ENCODE results near the gene ME3. TPM values are rescaled to one million over a fixed set of nuclear protein-coding genes. Genes with fewer than 3 reads are reported as not detected.

Gene ME3
- polyA plus RNA-seq, 1 experiment, result 7.1 TPM

DNA sequence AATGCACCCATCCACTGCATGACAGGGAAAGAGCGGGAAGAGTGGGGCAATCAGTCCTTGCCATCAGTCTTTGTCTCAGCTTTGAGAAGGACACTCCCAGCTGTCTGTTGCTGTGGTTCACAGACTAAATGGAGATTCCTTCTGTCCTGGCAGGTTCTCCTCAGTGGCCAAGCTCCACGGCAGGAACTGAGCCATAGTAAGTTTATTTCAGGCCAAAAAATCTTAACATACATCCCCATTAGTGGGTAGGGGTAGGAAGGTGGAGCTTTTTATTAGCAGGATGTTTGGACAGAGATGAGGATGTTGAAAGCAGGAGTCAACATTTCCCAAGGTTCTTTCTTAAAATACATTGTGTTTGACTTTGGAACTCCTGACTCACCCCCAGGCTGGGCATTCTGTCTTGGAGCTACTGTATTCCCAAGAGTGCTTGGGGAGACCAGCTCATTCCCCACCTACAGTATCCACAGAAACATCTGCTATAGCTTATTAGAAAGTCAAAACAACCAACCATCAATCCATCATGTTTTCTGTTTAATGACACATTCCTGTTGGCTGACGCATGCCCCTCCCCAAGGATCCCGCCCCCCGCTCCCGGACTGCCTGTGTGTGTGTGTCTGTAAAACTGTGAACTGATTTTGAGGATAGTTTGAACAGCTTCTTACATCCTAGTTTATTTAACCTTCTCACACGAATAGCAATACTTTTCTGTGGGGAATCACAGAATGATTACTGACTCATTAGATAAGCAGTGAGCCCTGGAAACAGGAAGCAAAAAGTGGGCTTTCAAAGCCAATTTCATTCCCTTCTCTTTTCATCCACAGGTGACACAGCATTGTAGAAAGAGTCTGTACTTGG lies 188.2 kb downstream of the ME3 start:
- DNase-seq (ENCODE audit: low read depth, low spot score), result peak; percentile 96
- no peaks in the 10 kb centered on the region for H3K27me3 ChIP-seq (ENCODE audit: control insufficient read depth, insufficient read depth, low read length)
- ChIA-PET POLR2A (interaction anchor here (0.8 to 1.8 kb wide), 14 partner anchors 9 to 256 kb away, joined by 3 to 14 read pairs (median 4); no protein-coding TSS in a partner anchor), CTCF (interaction anchor here (1.0 to 3.9 kb wide), 3 partner anchors 27 to 124 kb away, joined by 3 to 15 read pairs (median 6); no protein-coding TSS in a partner anchor)
- H3K9me3 ChIP-seq (ENCODE audit: control insufficient read depth, insufficient read depth, low read length), result no peaks in the 10 kb centered on the region
- TF ChIP-seq, protein P1, sequence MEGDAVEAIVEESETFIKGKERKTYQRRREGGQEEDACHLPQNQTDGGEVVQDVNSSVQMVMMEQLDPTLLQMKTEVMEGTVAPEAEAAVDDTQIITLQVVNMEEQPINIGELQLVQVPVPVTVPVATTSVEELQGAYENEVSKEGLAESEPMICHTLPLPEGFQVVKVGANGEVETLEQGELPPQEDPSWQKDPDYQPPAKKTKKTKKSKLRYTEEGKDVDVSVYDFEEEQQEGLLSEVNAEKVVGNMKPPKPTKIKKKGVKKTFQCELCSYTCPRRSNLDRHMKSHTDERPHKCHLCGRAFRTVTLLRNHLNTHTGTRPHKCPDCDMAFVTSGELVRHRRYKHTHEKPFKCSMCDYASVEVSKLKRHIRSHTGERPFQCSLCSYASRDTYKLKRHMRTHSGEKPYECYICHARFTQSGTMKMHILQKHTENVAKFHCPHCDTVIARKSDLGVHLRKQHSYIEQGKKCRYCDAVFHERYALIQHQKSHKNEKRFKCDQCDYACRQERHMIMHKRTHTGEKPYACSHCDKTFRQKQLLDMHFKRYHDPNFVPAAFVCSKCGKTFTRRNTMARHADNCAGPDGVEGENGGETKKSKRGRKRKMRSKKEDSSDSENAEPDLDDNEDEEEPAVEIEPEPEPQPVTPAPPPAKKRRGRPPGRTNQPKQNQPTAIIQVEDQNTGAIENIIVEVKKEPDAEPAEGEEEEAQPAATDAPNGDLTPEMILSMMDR (IDR thresholded peaks at IDR 0.05; ENCODE audit: low read depth, low read length), result no peak
- H3K4me3 ChIP-seq (ENCODE audit: low read depth, low read length), result no peak overlapping the region
- peak overlapping the region; percentile 58 for H3K27ac ChIP-seq (ENCODE audit: low read depth, low read length)

DNA sequence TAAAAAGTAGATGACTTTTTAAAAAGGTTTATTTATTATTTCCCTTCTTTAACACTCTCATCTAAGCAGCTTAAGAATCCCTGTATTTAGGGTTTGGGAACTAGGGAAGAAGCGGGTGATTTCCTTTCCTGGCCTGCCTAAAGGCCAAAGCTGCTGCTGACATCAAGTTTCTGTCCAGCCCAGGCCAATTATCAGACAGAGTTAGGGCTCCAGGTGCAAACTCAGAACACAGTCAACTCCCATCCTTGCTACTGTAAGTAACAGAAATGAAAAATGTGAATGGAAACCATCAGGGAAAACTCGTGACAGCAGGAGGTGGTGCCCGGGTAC lies 188.8 kb downstream of the ME3 start:
- ChIA-PET POLR2A (interaction anchor here (0.8 to 1.8 kb wide), 12 partner anchors 10 to 257 kb away, joined by 3 to 14 read pairs (median 4); no protein-coding TSS in a partner anchor), CTCF (interaction anchor here (1.0 to 3.9 kb wide), 3 partner anchors 26 to 125 kb away, joined by 3 to 15 read pairs (median 6); no protein-coding TSS in a partner anchor)
- no peak for DNase-seq (ENCODE audit: low read depth, low spot score)
- Histone ChIP-seq H3K27me3 (ENCODE audit: control insufficient read depth, insufficient read depth, low read length) (no peaks in the 10 kb centered on the region), H3K4me3 (ENCODE audit: low read depth, low read length) (no peak overlapping the region), H3K9me3 (ENCODE audit: control insufficient read depth, insufficient read depth, low read length) (no peaks in the 10 kb centered on the region), H3K27ac (ENCODE audit: low read depth, low read length) (peak overlapping the region; percentile 58)
- TF ChIP-seq, protein P1 (IDR thresholded peaks at IDR 0.05; ENCODE audit: low read depth, low read length), result no peak

GRCh38 chr11:86482692-86483091 lies 189.7 kb downstream of the ME3 start:
- TF ChIP-seq, protein P1 (IDR thresholded peaks at IDR 0.05; ENCODE audit: low read depth, low read length), result no peak
- DNase-seq (ENCODE audit: low read depth, low spot score), result no peak
- ChIA-PET POLR2A (no interaction called here), CTCF (interaction anchor here (1.1 to 3.9 kb wide), 2 partner anchors 26 to 125 kb away, joined by 3 to 15 read pairs; no protein-coding TSS in a partner anchor)
- Histone ChIP-seq H3K27me3 (ENCODE audit: control insufficient read depth, insufficient read depth, low read length) (no peaks in the 10 kb centered on the region), H3K27ac (ENCODE audit: low read depth, low read length) (no peak overlapping the region), H3K9me3 (ENCODE audit: control insufficient read depth, insufficient read depth, low read length) (no peaks in the 10 kb centered on the region), H3K4me3 (ENCODE audit: low read depth, low read length) (no peak overlapping the region)

GRCh38 chr11:86481399-86481798 lies 191.0 kb downstream of the ME3 start:
- POLR2A ChIA-PET, result interaction anchor here (0.5 kb wide), 1 partner anchor 34 kb away, joined by 3 read pairs; no protein-coding TSS in a partner anchor
- H3K27ac ChIP-seq (ENCODE audit: low read depth, low read length), result no peak overlapping the region
- no peak for DNase-seq (ENCODE audit: low read depth, low spot score)
- H3K27me3 ChIP-seq (ENCODE audit: control insufficient read depth, insufficient read depth, low read length), result no peaks in the 10 kb centered on the region
- CTCF ChIA-PET, result interaction anchor here (0.6 to 3.9 kb wide), 3 partner anchors 25 to 627 kb away, joined by 3 to 15 read pairs (median 4); no protein-coding TSS in a partner anchor
- TF ChIP-seq, protein P1 (IDR thresholded peaks at IDR 0.05; ENCODE audit: low read depth, low read length), result no peak
- H3K9me3 ChIP-seq (ENCODE audit: control insufficient read depth, insufficient read depth, low read length), result no peaks in the 10 kb centered on the region
- H3K4me3 ChIP-seq (ENCODE audit: low read depth, low read length), result no peak overlapping the region

DNA sequence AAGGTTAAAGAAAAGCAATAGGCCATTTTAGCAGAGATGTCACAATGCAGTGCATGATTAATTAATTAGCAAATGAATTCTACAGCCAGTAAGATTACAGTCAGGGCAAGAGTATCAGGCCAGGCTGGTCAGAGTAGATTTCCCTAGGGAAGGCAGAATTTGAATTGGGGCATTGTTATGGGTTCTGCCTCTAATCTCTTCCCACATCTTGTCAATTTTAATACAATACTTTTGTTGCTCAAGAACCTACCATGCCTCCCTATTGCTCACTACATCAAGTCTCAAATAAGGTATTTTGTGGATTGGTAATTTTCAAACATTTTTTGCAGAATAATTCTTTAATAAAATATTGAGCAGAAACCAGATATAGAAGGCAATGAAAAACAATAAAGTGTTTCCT lies 194.1 kb downstream of the ME3 start:
- CTCF ChIA-PET, result no interaction called here
- no peak for DNase-seq (ENCODE audit: low read depth, low spot score)
- no peak overlapping the region for H3K27ac ChIP-seq (ENCODE audit: low read depth, low read length)
- no peaks in the 10 kb centered on the region for H3K9me3 ChIP-seq (ENCODE audit: control insufficient read depth, insufficient read depth, low read length)
- POLR2A ChIA-PET, result no interaction called here
- H3K27me3 ChIP-seq (ENCODE audit: control insufficient read depth, insufficient read depth, low read length), result no peaks in the 10 kb centered on the region
- H3K4me3 ChIP-seq (ENCODE audit: low read depth, low read length), result no peak overlapping the region
- TF ChIP-seq, protein P1 (IDR thresholded peaks at IDR 0.05; ENCODE audit: low read depth, low read length), result no peak
